Adrenal gland (tissue), 12 donors: Measurements from ENCODE around the gene GOLPH3. TPM values are rescaled to one million over a fixed set of nuclear protein-coding genes. Genes with fewer than 3 reads are reported as not detected.
"Not testable (repeated sequence)": the region's sequence is repeated elsewhere in the genome, so short reads cannot be mapped to it uniquely, and the experiment has no call there.

Experiments
- DNase-seq, 7 donors: peaks; one replicate each; pipeline ENCODE4 v3.0.0-alpha.2; 2019 to 2020
- H3K27ac ChIP-seq, 5 donors: fragments of 200-600 bp; sonication (generic) in 4 of 5; 1 replicate in 3 of 5; 2 replicates in 2 of 5; pipeline versions ENCODE4 v1.5.1 to v1.8.0; 2016 to 2020; ENCODE audit warnings: mild to moderate bottlenecking in 1 of 5
- H3K27me3 ChIP-seq: fragments of 200-600 bp; 2 replicates; pipeline ENCODE4 v1.8.0; 2021
- H3K36me3 ChIP-seq, 2 donors: fragments of 200-600 bp; replicated peaks in 1 of 2; 1 replicate in 1 of 2; 2 replicates in 1 of 2; pipeline versions ENCODE4 v1.5.1 to v1.8.0; 2018 to 2022
- H3K4me1 ChIP-seq, 2 donors: fragments of 200-600 bp; replicated peaks in 1 of 2; 1 replicate in 1 of 2; 2 replicates in 1 of 2; pipeline versions ENCODE4 v1.5.1 to v1.8.0; 2018 to 2021
- H3K4me3 ChIP-seq, 4 donors: fragments of 200-600 bp; sonication (generic) in 3 of 4; one replicate each; pipeline ENCODE4 v1.5.1; 2016 to 2018
- H3K9me3 ChIP-seq, 3 donors: fragments of 200-600 bp; sonication (generic) in 1 of 3; replicated peaks in 1 of 3; 1 replicate in 2 of 3; 2 replicates in 1 of 3; pipeline versions ENCODE4 v1.5.1 to v1.8.0; 2016 to 2021
- CTCF ChIP-seq, 6 experiments: fragments of 450-650 bp in 4 of 6; fragments of 200-600 bp in 2 of 6; sonication (generic) in 1 of 6; IDR thresholded peaks; 1 replicate in 5 of 6; 2 replicates in 1 of 6; pipeline versions ENCODE4 v1.5.1 to v1.8.0; 2016 to 2021; ENCODE audit warnings: antibody characterized with exemption in 6 of 6, mild to moderate bottlenecking in 2 of 6, moderate library complexity in 1 of 6
- POLR2A ChIP-seq, 2 donors: fragments of 450-650 bp; IDR thresholded peaks; one replicate each; pipeline ENCODE4 v1.6.1; 2017; ENCODE audit warnings: antibody characterized with exemption in 2 of 2, mild to moderate bottlenecking in 2 of 2, moderate library complexity in 1 of 2
- WGBS, 4 donors: extraction: QIAGEN DNeasy Blood & Tissue Kit in 2 of 4; methylation state at CpG; one replicate each; pipeline versions ENCODE4 v1.1.5 to v1.1.7; 2013 to 2017; 5-methylcytosine and 5-hydroxymethylcytosine counted together
- intact Hi-C, 2 donors: fragments of 100-400 bp; cut with DNase I; formaldehyde crosslinking; loops; one replicate each; pipeline versions ENCODE4 v1.14.1 to v1.15.0; 2022 to 2023
- polyA plus RNA-seq, 3 donors: library from polyadenylated mRNA; stranded (reverse); fragments of 200-250 nt in 2 of 3; fragments of 350-450 nt in 1 of 3; fragmentation: Illumina TruSeq in 1 of 3; extraction: RNeasy Lipid Tissue Mini Kit (QIAGEN cat#74804) in 1 of 3; gene quantifications; one replicate each; pipeline ENCODE4 v1.2.3, GENCODE V29; 2013 to 2014
- total RNA-seq, 9 donors: library from RNA; depleted of rRNA in 4 of 9; stranded (reverse); fragments of >200 nt in 4 of 9; fragments of 120-200 nt in 1 of 9; fragmentation: NEBNext Ultra II Directional in 1 of 9; extraction: Animal tissue kit (Norgen Biotek cat#: 25700) in 1 of 9; gene quantifications; one replicate each; pipeline versions ENCODE4 v1.1.0 to v1.2.4, GENCODE V29; 2013 to 2023
- donor health status: healthy with polysubstance abuse.
- donor health status: Bipolar disorder and iron deficiency.
- donor health status: DM: yes; HTN: yes; CAD: no.
- donor health status: DM: no; HTN: no; CAD: no.
- donor health status: DM: no; HTN: no; CAD: no.
- donor health status: DM: yes; HTN: yes; CAD: no.

Gene GOLPH3
- total and polyA plus RNA-seq, 12 donors = 27.8 to 206 (median 77.0) TPM

GRCh38 chr5:32087086-32088082, 86.7 kb downstream of the GOLPH3 start:
- H3K4me3 ChIP-seq = no peak overlapping the region
- H3K9me3 ChIP-seq = no peaks in the 10 kb centered on the region
- H3K27ac ChIP-seq = no peak overlapping the region
- no peak for DNase-seq
- H3K36me3 ChIP-seq = no peaks in the 10 kb centered on the region
- H3K4me1 ChIP-seq = no peaks in the 10 kb centered on the region
- intact Hi-C loops = loop anchor here in 1 of 2 donors (10.0 kb wide), 1 partner anchor 503 kb away; no protein-coding TSS in a partner anchor
- WGBS, 4 donors = 86 to 93% (median 91%) methylated on average over 9 to 24 of the region's 24 CpGs
- H3K27me3 ChIP-seq = no peaks in the 10 kb centered on the region
- TF ChIP-seq POLR2A (IDR thresholded peaks at IDR 0.05) (no peak), CTCF (IDR thresholded peaks at IDR 0.05) (no peak)

GRCh38 chr5:32083981-32084430, 90.1 kb downstream of the GOLPH3 start:
- WGBS, 4 donors = 72 to 90% (median 82%) methylated on average over 8 to 10 of the region's 10 CpGs

GRCh38 chr5:32082701-32083100, 91.4 kb downstream of the GOLPH3 start:
- Histone ChIP-seq H3K4me3 (no peak overlapping the region), H3K27me3 (no peaks in the 10 kb centered on the region), H3K27ac (no peak overlapping the region), H3K4me1 (no peaks in the 10 kb centered on the region), H3K9me3 (no peaks in the 10 kb centered on the region), H3K36me3 (no peaks in the 10 kb centered on the region)
- no peak for DNase-seq
- WGBS, 4 donors = 78 to 84% (median 81%) methylated on average over 4 of the region's 4 CpGs
- intact Hi-C loops = loop anchor here in 1 of 2 donors (10.0 kb wide), 1 partner anchor 498 kb away; no protein-coding TSS in a partner anchor
- TF ChIP-seq CTCF (IDR thresholded peaks at IDR 0.05) = no peak
- no peak for TF ChIP-seq POLR2A (IDR thresholded peaks at IDR 0.05)

More at GRCh38 chr5:32083981-32084430, 90.1 kb downstream of the GOLPH3 start:
- Histone ChIP-seq H3K9me3 (no peaks in the 10 kb centered on the region), H3K36me3 (no peaks in the 10 kb centered on the region), H3K27ac (no peak overlapping the region), H3K27me3 (no peaks in the 10 kb centered on the region), H3K4me1 (no peaks in the 10 kb centered on the region), H3K4me3 (no peak overlapping the region)
- DNase-seq = no peak
- no peak for TF ChIP-seq CTCF (IDR thresholded peaks at IDR 0.05)
- TF ChIP-seq POLR2A (IDR thresholded peaks at IDR 0.05) = no peak
- intact Hi-C loops = loop anchor here in 1 of 2 donors (10.0 kb wide), 1 partner anchor 499 kb away; no protein-coding TSS in a partner anchor

- not testable (repeated sequence) for DNase-seq, H3K36me3 ChIP-seq, H3K27me3 ChIP-seq, H3K4me3 ChIP-seq, H3K4me1 ChIP-seq, H3K9me3 ChIP-seq, H3K27ac ChIP-seq
- intact Hi-C loops = loop anchor here in 1 of 2 donors (10.0 kb wide), 1 partner anchor 496 kb away; no protein-coding TSS in a partner anchor
- 89 to 100% (median 99%) methylated on average over 1 of the region's 1 CpG for WGBS, 4 donors
These were observed 93.6 kb downstream of the GOLPH3 start for GRCh38 chr5:32080565-32080964.

GRCh38 chr5:32078855-32079254, 95.3 kb downstream of the GOLPH3 start:
- WGBS, 4 donors = 82 to 88% (median 84%) methylated on average over 6 of the region's 6 CpGs
- not testable (repeated sequence) for H3K9me3 ChIP-seq, H3K27ac ChIP-seq, H3K4me1 ChIP-seq, H3K36me3 ChIP-seq, H3K27me3 ChIP-seq, H3K4me3 ChIP-seq, DNase-seq
- intact Hi-C loops = loop anchor here (5.0 to 10.0 kb wide), 3 partner anchors 147 to 494 kb away; no protein-coding TSS in a partner anchor
